Endothelial cell of umbilical vein (primary cell): Measurements from ENCODE around the gene PAX6. TPM values are rescaled to one million over a fixed set of nuclear protein-coding genes. Genes with fewer than 3 reads are reported as not detected.

ENCODE experiments used
- BruUV-seq: library from RNA; stranded (reverse); fragments of 400-500 nt; replicated peaks from 2 replicates; lab custom pipeline; 2021; lab: Mats Ljungman, UMichigan
- CTCF ChIA-PET: fragments of 300-600, 350-600 bp; sonication (Branson Sonifier 250); formaldehyde crosslinking; loops from one replicate; lab custom pipeline; 2021; ENCODE audit warnings: antibody characterized with exemption, inconsistent platforms; lab: Charles Lee
- POLR2A ChIA-PET: fragments of 300-600, 350-600 bp; sonication (Branson Sonifier 250); formaldehyde crosslinking; loops from one replicate; lab custom pipeline; 2021; ENCODE audit warnings: antibody characterized with exemption, inconsistent platforms; lab: Charles Lee
- DNase-seq: peaks from one replicate; pipeline ENCODE4 v3.0.0-alpha.2; 2011; ENCODE audit warnings: low read depth, low spot score
- FAIRE-seq: peaks from 2 replicates; lab custom pipeline; 2011; peaks lifted over from hg19 to GRCh38; lab: Jason Lieb, UNC
- H2AFZ ChIP-seq: 2 replicates; pipeline ENCODE4 v1.6.0; 2012; ENCODE audit warnings: low read depth, low read length, control low read depth, inconsistent platforms
- H3K27ac ChIP-seq: 2 replicates; pipeline ENCODE4 v1.5.1; 2011; ENCODE audit warnings: low read depth, mild to moderate bottlenecking, control low read depth, low read length, moderate library complexity; ENCODE audit not compliant: insufficient read depth
- H3K27me3 ChIP-seq, 2 experiments: 2 replicates each; pipeline versions ENCODE4 v1.6.0 to v1.6.1; 2011; ENCODE audit warnings: low read length in 2 of 2, mixed read lengths in 1 of 2; ENCODE audit not compliant: control insufficient read depth in 2 of 2, insufficient read depth in 2 of 2
- H3K36me3 ChIP-seq, 2 experiments: 2 replicates in 1 of 2; 3 replicates in 1 of 2; pipeline ENCODE4 v1.5.1; 2011; ENCODE audit warnings: low read length in 2 of 2, mild to moderate bottlenecking in 1 of 2, moderate library complexity in 1 of 2; ENCODE audit not compliant: control insufficient read depth in 2 of 2, insufficient read depth in 2 of 2; ENCODE audit errors: extremely low read depth in 1 of 2
- H3K4me1 ChIP-seq: 3 replicates; pipeline ENCODE4 v1.5.1; 2011; ENCODE audit warnings: mild to moderate bottlenecking, low read length; ENCODE audit not compliant: control insufficient read depth, insufficient read depth; ENCODE audit errors: extremely low read depth
- H3K4me2 ChIP-seq: 2 replicates; pipeline ENCODE4 v1.6.1; 2011; ENCODE audit warnings: low read length, control low read depth, mixed read lengths; ENCODE audit not compliant: insufficient read depth
- H3K4me3 ChIP-seq, 3 experiments: fragments of 200-600 bp in 1 of 3; sonication (generic), shearing (Covaris generic) in 1 of 3; replicated peaks in 1 of 3; 2 replicates each; pipeline ENCODE4 v1.5.1; 2011 to 2016; ENCODE audit warnings: control low read depth in 3 of 3, low read length in 3 of 3, mild to moderate bottlenecking in 2 of 3, inconsistent platforms in 1 of 3, low read depth in 1 of 3, moderate library complexity in 1 of 3; ENCODE audit not compliant: insufficient read depth in 1 of 3
- H3K79me2 ChIP-seq: 2 replicates; pipeline ENCODE4 v1.6.0; 2012; ENCODE audit warnings: low read length, inconsistent platforms; ENCODE audit not compliant: control insufficient read depth, insufficient read depth
- H3K9ac ChIP-seq: replicated peaks from 2 replicates; pipeline ENCODE3; 2011; ENCODE audit warnings: low read length, control low read depth; ENCODE audit not compliant: insufficient read depth; ENCODE audit errors: extremely low read depth
- H3K9me1 ChIP-seq: replicated peaks from 3 replicates; pipeline ENCODE4 v1.6.0; 2011; ENCODE audit warnings: mild to moderate bottlenecking, low read length; ENCODE audit not compliant: control insufficient read depth, insufficient read depth; ENCODE audit errors: extremely low read depth
- H3K9me3 ChIP-seq: replicated peaks from 2 replicates; pipeline ENCODE4 v1.5.1; 2012; ENCODE audit warnings: low read length, inconsistent platforms; ENCODE audit not compliant: control insufficient read depth, insufficient read depth
- H4K20me1 ChIP-seq: replicated peaks from 2 replicates; pipeline ENCODE3; 2011; ENCODE audit warnings: mild to moderate bottlenecking, low read length; ENCODE audit not compliant: control insufficient read depth, insufficient read depth; ENCODE audit errors: extremely low read depth
- EZH2 ChIP-seq: IDR thresholded peaks from 2 replicates; pipeline ENCODE4 v1.6.1; 2012; ENCODE audit warnings: borderline replicate concordance, low read depth, mild to moderate bottlenecking, moderate library complexity, low read length, inconsistent platforms; ENCODE audit not compliant: severe bottlenecking
- FOS ChIP-seq: IDR thresholded peaks from 2 replicates; pipeline ENCODE4 v1.6.1; 2011; ENCODE audit warnings: mild to moderate bottlenecking, low read length, moderate library complexity, borderline replicate concordance; ENCODE audit not compliant: insufficient read depth
- GATA2 ChIP-seq: IDR thresholded peaks from 2 replicates; pipeline ENCODE4 v1.7.0; 2011; ENCODE audit warnings: low read depth, mild to moderate bottlenecking, moderate library complexity, mixed read lengths, low read length; ENCODE audit not compliant: insufficient read length, insufficient read depth
- JUN ChIP-seq: IDR thresholded peaks from 2 replicates; pipeline ENCODE4 v1.6.1; 2011; ENCODE audit warnings: borderline replicate concordance, low read depth; ENCODE audit not compliant: insufficient read length, insufficient read depth
- MYC ChIP-seq: IDR thresholded peaks from one replicate; pipeline ENCODE4 v1.6.1; 2011; ENCODE audit warnings: mild to moderate bottlenecking, low read depth, low read length
- POLR2A ChIP-seq: IDR thresholded peaks from 2 replicates; pipeline ENCODE4 v1.6.1; 2012; ENCODE audit warnings: low read depth, mild to moderate bottlenecking, control low read depth, low read length
- POLR2AphosphoS5 ChIP-seq: IDR thresholded peaks from 2 replicates; pipeline ENCODE4 v1.6.1; 2012; ENCODE audit warnings: low read depth, mild to moderate bottlenecking, control low read depth, low read length, moderate library complexity; ENCODE audit not compliant: insufficient read depth
- dilution Hi-C: fragments of 300-500 bp; cut with MboI; formaldehyde crosslinking; loops from one replicate; pipeline ENCODE4 v1.15.0; 2019; ENCODE audit warnings: low sequenced_read_pairs; ENCODE audit not compliant: extremely low pct_ligation_motif_present
- intact Hi-C: fragments of 100-400 bp; cut with micrococcal nuclease; formaldehyde crosslinking; loops from one replicate; pipeline ENCODE4 v1.10.0; 2022
- polyA plus RNA-seq, 4 experiments: library from polyadenylated mRNA; depleted of rRNA in 3 of 4; stranded (reverse) in 3 of 4; unstranded in 1 of 4; fragments of >200 nt; gene quantifications; 2 replicates each; pipeline versions ENCODE4 v1.2.1 to v1.2.3, GENCODE V29; 2011 to 2012; ENCODE audit warnings: missing spikeins in 1 of 4
- total RNA-seq: library from RNA; stranded (reverse); gene quantifications from 2 replicates; pipeline ENCODE4 v1.2.3, GENCODE V29; 2021
- TF ChIP-seq, protein P1 (sequence below), 2 donors: IDR thresholded peaks; 1 replicate in 1 of 2; 2 replicates in 1 of 2; pipeline ENCODE4 v1.5.1; 2011; ENCODE audit warnings: low read length in 2 of 2, mild to moderate bottlenecking in 2 of 2, moderate library complexity in 2 of 2, control low read depth in 1 of 2, inconsistent platforms in 1 of 2, low read depth in 1 of 2; ENCODE audit not compliant: insufficient read depth in 1 of 2; ENCODE audit errors: extremely low read depth in 1 of 2
- TF ChIP-seq, protein P2 (sequence below): IDR thresholded peaks from 2 replicates; pipeline ENCODE4 v1.6.1; 2011; ENCODE audit not compliant: insufficient read depth, insufficient read length

The PAX6 gene
- total and polyA plus RNA-seq, 2 donors (not counting 3 experiments of a cell fraction or from before 2014, with no cell fraction given): not detected

DNA sequence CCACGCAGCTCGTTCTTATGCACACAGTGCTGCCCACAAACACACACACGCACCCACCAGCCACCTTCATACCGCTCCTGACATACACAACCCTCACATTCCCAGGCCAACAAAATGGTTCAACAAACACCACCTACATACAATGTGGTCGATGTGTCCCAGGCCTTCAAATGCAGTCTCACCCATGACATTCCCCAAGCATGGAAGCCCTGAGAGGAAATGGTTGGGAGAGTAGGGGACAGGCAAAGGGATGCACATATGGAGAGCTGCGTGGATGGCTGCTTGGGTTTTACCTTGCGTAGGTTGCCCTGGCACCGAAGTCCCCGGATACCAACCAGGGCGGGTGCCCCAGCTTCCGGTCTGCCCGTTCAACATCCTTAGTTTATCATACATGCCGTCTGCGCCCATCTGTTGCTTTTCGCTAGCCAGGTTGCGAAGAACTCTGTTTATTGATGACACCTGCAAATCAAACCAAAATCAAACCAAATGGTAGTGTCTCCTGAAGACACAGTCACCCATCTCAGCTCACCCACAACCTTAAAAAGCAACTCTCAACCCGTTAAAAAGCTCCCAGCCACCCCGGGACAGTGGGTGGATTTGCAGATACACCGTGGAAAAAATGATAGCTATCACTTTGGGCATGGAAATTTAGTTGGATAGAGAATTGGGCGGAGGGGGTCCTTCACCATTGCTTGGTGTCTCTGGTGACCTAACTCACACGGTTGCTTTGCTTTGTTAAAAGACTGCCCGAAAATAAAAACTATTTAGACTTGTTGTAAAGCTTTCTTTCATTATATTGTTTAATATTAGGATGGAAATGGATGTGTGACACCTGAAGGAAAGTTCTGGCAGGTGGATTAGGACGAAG lies 10.5 kb downstream of the PAX6 start:
- CTCF ChIA-PET: interaction anchor here (1.0 kb wide), 1 partner anchor 10 kb away, joined by 3 read pairs; no protein-coding TSS in a partner anchor
- POLR2A ChIA-PET: no interaction called here
- no TSS peak for BruUV-seq
- Histone ChIP-seq H3K4me1 (peaks cover 5% of the 10 kb centered on the region), H3K36me3 (no peaks in the 10 kb centered on the region), H4K20me1 (peaks cover 3% of the 10 kb centered on the region), H2AFZ (no peak overlapping the region), H3K79me2 (no peaks in the 10 kb centered on the region), H3K9me1 (no peaks in the 10 kb centered on the region), H3K4me3 (no peak overlapping the region), H3K4me2 (no peak overlapping the region), H3K27ac (no peak overlapping the region), H3K9me3 (no peaks in the 10 kb centered on the region), H3K9ac (no peak overlapping the region), H3K27me3 (peaks cover 95 to 97% of the 10 kb centered on the region in 2 experiments)
- intact Hi-C loops: loop anchor here (5.0 kb wide), 1 partner anchor 293 kb away; the partner anchor contains the start of genes ELP4 and IMMP1L
- no peak for FAIRE-seq
- TF ChIP-seq POLR2AphosphoS5 (no peak), EZH2 (no peak), POLR2A (no peak), FOS (no peak), JUN (no peak), GATA2 (no peak), MYC (no peak)
- TF ChIP-seq, protein P1, sequence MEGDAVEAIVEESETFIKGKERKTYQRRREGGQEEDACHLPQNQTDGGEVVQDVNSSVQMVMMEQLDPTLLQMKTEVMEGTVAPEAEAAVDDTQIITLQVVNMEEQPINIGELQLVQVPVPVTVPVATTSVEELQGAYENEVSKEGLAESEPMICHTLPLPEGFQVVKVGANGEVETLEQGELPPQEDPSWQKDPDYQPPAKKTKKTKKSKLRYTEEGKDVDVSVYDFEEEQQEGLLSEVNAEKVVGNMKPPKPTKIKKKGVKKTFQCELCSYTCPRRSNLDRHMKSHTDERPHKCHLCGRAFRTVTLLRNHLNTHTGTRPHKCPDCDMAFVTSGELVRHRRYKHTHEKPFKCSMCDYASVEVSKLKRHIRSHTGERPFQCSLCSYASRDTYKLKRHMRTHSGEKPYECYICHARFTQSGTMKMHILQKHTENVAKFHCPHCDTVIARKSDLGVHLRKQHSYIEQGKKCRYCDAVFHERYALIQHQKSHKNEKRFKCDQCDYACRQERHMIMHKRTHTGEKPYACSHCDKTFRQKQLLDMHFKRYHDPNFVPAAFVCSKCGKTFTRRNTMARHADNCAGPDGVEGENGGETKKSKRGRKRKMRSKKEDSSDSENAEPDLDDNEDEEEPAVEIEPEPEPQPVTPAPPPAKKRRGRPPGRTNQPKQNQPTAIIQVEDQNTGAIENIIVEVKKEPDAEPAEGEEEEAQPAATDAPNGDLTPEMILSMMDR (IDR thresholded peaks at IDR 0.05; ENCODE audit: extremely low read depth in 1 of 2, insufficient read depth in 1 of 2, low read depth in 1 of 2, low read length in 2 of 2): no peak
- TF ChIP-seq, protein P2, sequence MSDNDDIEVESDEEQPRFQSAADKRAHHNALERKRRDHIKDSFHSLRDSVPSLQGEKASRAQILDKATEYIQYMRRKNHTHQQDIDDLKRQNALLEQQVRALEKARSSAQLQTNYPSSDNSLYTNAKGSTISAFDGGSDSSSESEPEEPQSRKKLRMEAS: no peak
- no peak for DNase-seq
- dilution Hi-C loops: no loop called here
